ENCODE measurements around the gene MTCP1. TPM values are rescaled to one million over a fixed set of nuclear protein-coding genes. Genes with fewer than 3 reads are reported as not detected.
A peak's percentile ranks its signal among the peaks of the same experiment; 100 is the strongest.

MTCP1 gene
- 16.8 TPM for total RNA-seq
- long read RNA-seq, partial matches to known transcripts = 0 of 3 reads
- long read RNA-seq, other reads (novel, unspliced or antisense) = 2 of 3 reads

GRCh38 chrX:155070975-155071693 lies at the start of gene MTCP1, which contains the start of the genes BRCC3 and CMC4:
MTCP1 (minus strand) TSS chrX:155071136; CDS start chrX:155066010, 5,126 bp downstream.
BRCC3 (plus strand) TSS chrX:155071508; CDS start chrX:155071528, 20 bp downstream.
CMC4 (minus strand) TSS chrX:155071136; CDS start chrX:155064023, 7,113 bp downstream.
- H3K36me3 ChIP-seq = no peaks in the 10 kb centered on the region
- TF ChIP-seq CTCF (IDR thresholded peaks at IDR 0.05) = no peak
- no peaks in the 10 kb centered on the region for H3K27me3 ChIP-seq
- DNase-seq (peak; percentile 91), ATAC-seq (peak; percentile 97)
- no peaks in the 10 kb centered on the region for H3K9me3 ChIP-seq
- intact Hi-C loops (cut with DNase I) = no loop called here
- H3K4me3 ChIP-seq = peak within 1 kb of the TSS; percentile 64
- H3K4me1 ChIP-seq = peaks cover 6% of the 10 kb centered on the region
- H3K27ac ChIP-seq = peak within 1 kb of the TSS; percentile 85

GRCh38 chrX:155115174-155115819 lies 44.4 kb upstream of the MTCP1 start:
- intact Hi-C loops (cut with DNase I) = no loop called here
- H3K9me3 ChIP-seq = no peaks in the 10 kb centered on the region
- ATAC-seq = no peak
- peaks cover 7% of the 10 kb centered on the region for H3K36me3 ChIP-seq
- H3K4me1 ChIP-seq = no peaks in the 10 kb centered on the region
- no peaks in the 10 kb centered on the region for H3K27me3 ChIP-seq
- no peak overlapping the region for H3K4me3 ChIP-seq
- H3K27ac ChIP-seq = no peak overlapping the region
- no peak for TF ChIP-seq CTCF (IDR thresholded peaks at IDR 0.05)
- no peak for DNase-seq

DNA sequence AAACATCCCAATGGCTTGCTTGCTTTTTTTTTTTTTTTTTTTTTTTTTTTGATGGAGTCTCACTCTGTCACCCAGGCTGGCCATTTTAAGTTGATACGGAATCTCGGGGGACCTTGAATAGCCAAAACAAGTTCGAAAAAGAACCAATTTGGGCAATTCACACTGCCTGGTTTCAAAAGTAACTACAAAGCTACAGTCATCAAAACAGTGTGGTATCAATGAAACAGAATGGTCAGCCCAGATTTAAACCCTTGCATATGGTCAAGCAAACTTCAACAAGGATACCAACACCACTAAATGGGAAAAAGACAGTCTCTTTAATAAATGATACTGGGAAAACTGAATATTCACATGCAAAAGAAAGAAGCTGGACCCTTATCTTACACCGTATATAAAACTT lies 42.2 kb upstream of the MTCP1 start:
- H3K4me3 ChIP-seq = no peak overlapping the region
- no peaks in the 10 kb centered on the region for H3K27me3 ChIP-seq
- no peak for TF ChIP-seq CTCF (IDR thresholded peaks at IDR 0.05)
- no peak overlapping the region for H3K27ac ChIP-seq
- no peaks in the 10 kb centered on the region for H3K4me1 ChIP-seq
- intact Hi-C loops (cut with DNase I) = no loop called here
- H3K9me3 ChIP-seq = no peaks in the 10 kb centered on the region
- ATAC-seq (no peak), DNase-seq (no peak)
- H3K36me3 ChIP-seq = no peaks in the 10 kb centered on the region

DNA sequence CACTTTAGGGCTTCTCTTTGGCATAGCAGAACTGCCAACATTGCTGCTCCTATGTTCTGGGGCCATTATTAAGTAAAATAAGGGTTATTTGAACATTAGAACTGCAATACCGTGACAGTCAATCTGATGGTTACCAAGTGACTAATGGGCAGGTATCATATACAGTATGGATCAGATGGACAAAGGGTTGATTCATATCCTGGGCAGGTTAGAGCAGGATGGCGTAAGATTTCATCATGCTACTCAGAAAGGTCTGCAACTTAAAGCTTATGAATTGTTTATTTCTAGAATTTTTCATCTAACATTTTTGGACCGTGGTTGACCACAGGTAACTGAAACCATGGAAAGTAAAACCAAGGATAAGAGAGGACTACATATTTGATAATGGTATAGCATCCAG lies 41.2 kb upstream of the MTCP1 start:
- Histone ChIP-seq H3K4me1 (no peaks in the 10 kb centered on the region), H3K27me3 (no peaks in the 10 kb centered on the region), H3K27ac (no peak overlapping the region), H3K9me3 (no peaks in the 10 kb centered on the region), H3K4me3 (no peak overlapping the region), H3K36me3 (no peaks in the 10 kb centered on the region)
- intact Hi-C loops (cut with DNase I) = no loop called here
- DNase-seq (no peak), ATAC-seq (no peak)
- TF ChIP-seq CTCF (IDR thresholded peaks at IDR 0.05) = no peak

- Histone ChIP-seq H3K4me1 (no peaks in the 10 kb centered on the region), H3K27ac (no peak overlapping the region), H3K36me3 (no peaks in the 10 kb centered on the region), H3K27me3 (no peaks in the 10 kb centered on the region), H3K9me3 (no peaks in the 10 kb centered on the region), H3K4me3 (no peak overlapping the region)
- intact Hi-C loops (cut with DNase I) = no loop called here
- DNase-seq (no peak), ATAC-seq (no peak)
- no peak for TF ChIP-seq CTCF (IDR thresholded peaks at IDR 0.05)
Measured at GRCh38 chrX:155108427-155108826, 37.5 kb upstream of the MTCP1 start.
